Activated CD8-positive, alpha-beta T cell treated with anti-CD3 and anti-CD28 coated beads for 36 hours (primary cell): Measurements from ENCODE around the gene IL1RAPL2. TPM values are rescaled to one million over a fixed set of nuclear protein-coding genes. Genes with fewer than 3 reads are reported as not detected.

Experiments used
- ATAC-seq: fragments of 200-7000 bp; cut with Tn5 transposase; one replicate; pipeline ENCODE4 v1.10.0; 2021; ENCODE audit warnings: mild to moderate bottlenecking, moderate library complexity
- CTCF ChIA-PET: fragments of 350-600 bp; sonication (Branson Sonifier 250); formaldehyde crosslinking; loops from one replicate; lab custom pipeline; 2021; ENCODE audit warnings: antibody characterized with exemption; lab: Charles Lee
- POLR2A ChIA-PET: fragments of 350-600 bp; sonication (Branson Sonifier 250); formaldehyde crosslinking; loops from one replicate; lab custom pipeline; 2021; ENCODE audit warnings: antibody characterized with exemption; lab: Charles Lee
- DNase-seq: peaks from one replicate; pipeline ENCODE4 v3.0.0-alpha.2; 2020
- H3K27ac Mint-ChIP-seq: one replicate; pipeline ENCODE4 v1.8.0; 2021; ENCODE audit warnings: mild to moderate bottlenecking, mixed read lengths
- H3K27me3 Mint-ChIP-seq: one replicate; pipeline ENCODE4 v1.8.0; 2021; ENCODE audit warnings: mixed read lengths
- H3K36me3 Mint-ChIP-seq: one replicate; pipeline ENCODE4 v1.8.0; 2021; ENCODE audit warnings: low read depth, mixed read lengths
- H3K4me1 Mint-ChIP-seq: one replicate; pipeline ENCODE4 v1.8.0; 2021; ENCODE audit warnings: low read depth, mixed read lengths
- H3K4me3 Mint-ChIP-seq: one replicate; pipeline ENCODE4 v1.8.0; 2021; ENCODE audit warnings: mild to moderate bottlenecking, moderate library complexity, mixed read lengths
- H3K9me3 Mint-ChIP-seq: one replicate; pipeline ENCODE4 v1.8.0; 2021; ENCODE audit warnings: mixed read lengths
- CTCF ChIP-seq: fragments of 200-600 bp; IDR thresholded peaks from one replicate; pipeline ENCODE4 v1.8.0; 2022; ENCODE audit warnings: antibody characterized with exemption, mild to moderate bottlenecking
- intact Hi-C: fragments of 100-400 bp; cut with micrococcal nuclease; formaldehyde crosslinking; loops from one replicate; pipeline ENCODE4 v1.10.0; 2022
- total RNA-seq, 2 experiments: library from RNA; stranded (reverse); gene quantifications; one replicate each; pipeline ENCODE4 v1.2.3, GENCODE V29; 2021

IL1RAPL2 gene
- total RNA-seq, 2 experiments from 2014 or later, result not detected

GRCh38 chrX:105038672-105039328 is 472.8 kb downstream of the IL1RAPL2 start:
- Mint-ChIP-seq H3K27ac (no peak overlapping the region), H3K4me3 (no peak overlapping the region), H3K27me3 (no peaks in the 10 kb centered on the region), H3K36me3 (no peaks in the 10 kb centered on the region), H3K9me3 (no peaks in the 10 kb centered on the region), H3K4me1 (no peaks in the 10 kb centered on the region)
- ChIA-PET POLR2A (no interaction called here), CTCF (no interaction called here)
- DNase-seq (no peak), ATAC-seq (no peak)
- intact Hi-C loops, result no loop called here
- TF ChIP-seq CTCF, result no peak

- CTCF ChIA-PET, result no interaction called here
- Mint-ChIP-seq H3K36me3 (no peaks in the 10 kb centered on the region), H3K9me3 (no peaks in the 10 kb centered on the region), H3K4me1 (no peaks in the 10 kb centered on the region), H3K27ac (no peak overlapping the region), H3K4me3 (no peak overlapping the region), H3K27me3 (no peaks in the 10 kb centered on the region)
- intact Hi-C loops, result no loop called here
- no peak for TF ChIP-seq CTCF
- DNase-seq, result no peak
- no peak for ATAC-seq
- POLR2A ChIA-PET, result no interaction called here
Measured at GRCh38 chrX:105050921-105051320, 484.9 kb downstream of the IL1RAPL2 start.

- no peaks in the 10 kb centered on the region for H3K9me3 Mint-ChIP-seq
- H3K27me3 Mint-ChIP-seq, result no peaks in the 10 kb centered on the region
- no peak overlapping the region for H3K27ac Mint-ChIP-seq
- H3K36me3 Mint-ChIP-seq, result no peaks in the 10 kb centered on the region
- no peaks in the 10 kb centered on the region for H3K4me1 Mint-ChIP-seq
- DNase-seq (no peak), ATAC-seq (no peak)
- POLR2A ChIA-PET, result no interaction called here
- H3K4me3 Mint-ChIP-seq, result no peak overlapping the region
- intact Hi-C loops, result no loop called here
- CTCF ChIA-PET, result no interaction called here
- no peak for TF ChIP-seq CTCF
Measured at GRCh38 chrX:105051364-105051763, 485.4 kb downstream of the IL1RAPL2 start.

- ChIA-PET POLR2A (no interaction called here), CTCF (no interaction called here)
- no peak overlapping the region for H3K27ac Mint-ChIP-seq
- H3K9me3 Mint-ChIP-seq, result no peaks in the 10 kb centered on the region
- ATAC-seq, result no peak
- H3K4me1 Mint-ChIP-seq, result no peaks in the 10 kb centered on the region
- H3K27me3 Mint-ChIP-seq, result no peaks in the 10 kb centered on the region
- H3K4me3 Mint-ChIP-seq, result no peak overlapping the region
- no peak for TF ChIP-seq CTCF
- DNase-seq, result no peak
- H3K36me3 Mint-ChIP-seq, result no peaks in the 10 kb centered on the region
- intact Hi-C loops, result no loop called here
Measured at GRCh38 chrX:105052926-105053325, 486.9 kb downstream of the IL1RAPL2 start.

- Mint-ChIP-seq H3K4me3 (no peak overlapping the region), H3K27ac (no peak overlapping the region), H3K36me3 (no peaks in the 10 kb centered on the region), H3K27me3 (no peaks in the 10 kb centered on the region), H3K4me1 (no peaks in the 10 kb centered on the region), H3K9me3 (no peaks in the 10 kb centered on the region)
- POLR2A ChIA-PET, result no interaction called here
- intact Hi-C loops, result no loop called here
- CTCF ChIA-PET, result no interaction called here
- no peak for DNase-seq
- TF ChIP-seq CTCF, result no peak
- no peak for ATAC-seq
Measured at GRCh38 chrX:105063743-105064142, 497.7 kb downstream of the IL1RAPL2 start.
